WI38 (cell line): ENCODE data around the gene ENTR1.

Source experiments
- H3K4me3 ChIP-seq: 2 replicates; pipeline ENCODE4 v1.5.1; 2011; ENCODE audit warnings: low read depth, mild to moderate bottlenecking, control low read depth, low read length
- TF ChIP-seq, protein P1 (sequence below): IDR thresholded peaks from 2 replicates; pipeline ENCODE4 v1.5.1; 2012; ENCODE audit warnings: low read depth, mild to moderate bottlenecking, control low read depth, low read length

ENTR1 gene

DNA sequence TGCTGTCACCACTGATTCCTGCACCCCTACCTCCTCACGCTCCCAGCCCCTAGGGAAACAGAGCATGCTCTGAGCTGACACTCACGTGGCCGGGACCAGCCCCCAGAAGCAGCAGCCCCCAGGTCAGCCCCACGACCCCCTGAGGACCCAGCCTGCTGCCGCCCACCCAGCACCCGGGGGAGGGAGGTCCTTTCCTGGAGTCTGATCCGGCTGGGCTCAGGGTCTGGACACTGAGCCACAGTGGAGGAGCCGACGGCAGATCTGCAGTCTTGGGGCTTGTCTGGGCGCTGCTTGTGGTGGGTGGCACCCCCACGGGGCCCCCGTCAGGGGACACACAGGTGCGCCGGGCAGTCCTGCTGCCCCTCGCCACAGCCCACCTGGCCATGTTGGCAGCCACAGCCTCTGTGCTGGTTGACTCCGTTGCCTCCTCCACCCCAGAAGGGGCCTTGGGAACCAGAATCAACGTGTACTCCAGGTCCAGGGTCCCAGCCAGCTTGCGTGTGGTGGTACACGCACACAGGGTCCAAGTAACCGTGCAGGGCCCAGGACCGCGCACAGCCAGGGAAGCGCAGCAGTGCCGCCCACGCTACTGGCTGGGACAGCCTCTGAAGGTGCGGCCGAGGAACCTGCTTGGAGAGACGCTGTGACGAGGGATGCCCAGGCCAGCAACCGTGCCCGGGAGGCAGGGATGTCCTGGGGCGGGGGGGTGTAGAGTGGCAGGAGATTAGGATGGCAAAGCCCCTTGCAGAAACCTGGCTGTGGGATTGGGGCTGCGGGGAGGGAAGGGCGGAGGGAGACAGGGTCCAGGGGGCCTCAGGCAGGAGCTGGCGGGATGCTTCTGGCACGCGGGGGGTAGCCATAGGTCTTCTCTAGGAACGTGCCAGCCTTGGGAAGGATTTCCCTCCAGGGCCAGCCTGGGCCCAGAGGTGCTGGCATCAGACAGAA lies 50.4 kb downstream of the ENTR1 start:
- TF ChIP-seq, protein P1, sequence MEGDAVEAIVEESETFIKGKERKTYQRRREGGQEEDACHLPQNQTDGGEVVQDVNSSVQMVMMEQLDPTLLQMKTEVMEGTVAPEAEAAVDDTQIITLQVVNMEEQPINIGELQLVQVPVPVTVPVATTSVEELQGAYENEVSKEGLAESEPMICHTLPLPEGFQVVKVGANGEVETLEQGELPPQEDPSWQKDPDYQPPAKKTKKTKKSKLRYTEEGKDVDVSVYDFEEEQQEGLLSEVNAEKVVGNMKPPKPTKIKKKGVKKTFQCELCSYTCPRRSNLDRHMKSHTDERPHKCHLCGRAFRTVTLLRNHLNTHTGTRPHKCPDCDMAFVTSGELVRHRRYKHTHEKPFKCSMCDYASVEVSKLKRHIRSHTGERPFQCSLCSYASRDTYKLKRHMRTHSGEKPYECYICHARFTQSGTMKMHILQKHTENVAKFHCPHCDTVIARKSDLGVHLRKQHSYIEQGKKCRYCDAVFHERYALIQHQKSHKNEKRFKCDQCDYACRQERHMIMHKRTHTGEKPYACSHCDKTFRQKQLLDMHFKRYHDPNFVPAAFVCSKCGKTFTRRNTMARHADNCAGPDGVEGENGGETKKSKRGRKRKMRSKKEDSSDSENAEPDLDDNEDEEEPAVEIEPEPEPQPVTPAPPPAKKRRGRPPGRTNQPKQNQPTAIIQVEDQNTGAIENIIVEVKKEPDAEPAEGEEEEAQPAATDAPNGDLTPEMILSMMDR = no peak
- no peak overlapping the region for H3K4me3 ChIP-seq

DNA sequence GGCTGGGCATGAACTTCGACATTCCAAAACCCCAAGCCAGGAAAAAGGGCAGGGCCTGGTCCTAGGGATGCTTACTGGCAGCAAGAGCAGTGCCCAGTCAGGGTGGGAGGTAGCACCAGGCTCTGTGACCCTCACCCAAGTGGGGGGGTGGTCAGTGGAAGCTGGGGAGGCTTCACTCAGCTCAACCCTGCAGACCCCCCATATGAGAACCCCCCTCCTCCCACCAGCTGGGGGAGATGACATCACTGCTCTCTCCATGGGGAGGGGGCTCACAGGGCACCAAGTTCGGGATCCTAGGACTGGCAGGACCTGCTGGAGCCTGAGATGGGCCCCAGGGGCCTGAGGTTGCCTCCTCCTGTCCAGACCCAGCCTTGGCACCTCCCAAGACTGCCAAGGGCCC lies 51.5 kb downstream of the ENTR1 start:
- TF ChIP-seq, protein P1 = no peak
- H3K4me3 ChIP-seq = no peak overlapping the region

DNA sequence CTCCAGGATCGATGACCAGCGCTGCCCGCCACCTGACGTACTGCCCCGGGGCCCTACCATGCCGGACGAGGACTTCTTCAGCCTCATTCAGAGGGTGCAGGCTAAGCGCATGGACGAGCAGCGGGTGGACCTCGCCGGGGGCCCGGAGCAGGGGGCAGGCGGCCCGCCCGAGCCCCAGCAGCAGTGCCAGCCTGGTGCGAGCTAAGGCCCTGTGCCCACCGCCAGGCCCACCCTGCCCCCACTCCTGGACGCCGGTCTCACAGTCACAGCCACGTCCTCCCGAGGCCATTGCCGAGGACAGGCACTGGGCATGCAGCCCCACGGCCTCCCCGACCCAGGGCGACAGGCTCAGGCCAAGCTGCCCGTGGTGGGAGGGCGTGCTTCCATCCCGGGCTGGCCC lies 52.4 kb downstream of the ENTR1 start:
- TF ChIP-seq, protein P1 = no peak
- no peak overlapping the region for H3K4me3 ChIP-seq

DNA sequence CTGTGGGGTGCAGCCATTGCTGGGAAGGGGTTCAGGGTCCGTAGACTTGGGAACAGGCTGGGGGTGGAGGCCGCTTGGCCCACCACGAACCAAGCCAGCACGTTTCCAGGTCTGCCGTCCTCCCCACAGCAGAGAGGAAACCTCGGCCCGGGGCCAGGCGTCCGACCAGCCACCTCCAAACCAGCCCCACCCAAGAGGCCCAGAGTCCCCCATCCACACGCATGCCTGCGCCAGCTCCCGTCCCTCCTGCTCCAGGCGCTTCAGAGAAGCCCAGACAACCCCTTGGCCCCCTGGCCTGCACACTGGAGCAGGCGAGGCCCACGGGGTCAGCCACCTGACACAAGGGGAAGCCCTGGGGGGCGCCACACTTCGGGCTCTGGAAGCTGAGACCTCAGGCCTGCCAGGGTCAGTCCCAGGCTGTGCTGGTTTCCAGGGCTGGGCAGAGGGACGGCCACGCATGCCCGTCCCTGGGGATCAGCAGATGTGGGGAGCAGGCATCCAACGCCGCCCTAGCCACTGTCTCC lies 53.1 kb downstream of the ENTR1 start:
- no peak overlapping the region for H3K4me3 ChIP-seq
- TF ChIP-seq, protein P1 = no peak

DNA sequence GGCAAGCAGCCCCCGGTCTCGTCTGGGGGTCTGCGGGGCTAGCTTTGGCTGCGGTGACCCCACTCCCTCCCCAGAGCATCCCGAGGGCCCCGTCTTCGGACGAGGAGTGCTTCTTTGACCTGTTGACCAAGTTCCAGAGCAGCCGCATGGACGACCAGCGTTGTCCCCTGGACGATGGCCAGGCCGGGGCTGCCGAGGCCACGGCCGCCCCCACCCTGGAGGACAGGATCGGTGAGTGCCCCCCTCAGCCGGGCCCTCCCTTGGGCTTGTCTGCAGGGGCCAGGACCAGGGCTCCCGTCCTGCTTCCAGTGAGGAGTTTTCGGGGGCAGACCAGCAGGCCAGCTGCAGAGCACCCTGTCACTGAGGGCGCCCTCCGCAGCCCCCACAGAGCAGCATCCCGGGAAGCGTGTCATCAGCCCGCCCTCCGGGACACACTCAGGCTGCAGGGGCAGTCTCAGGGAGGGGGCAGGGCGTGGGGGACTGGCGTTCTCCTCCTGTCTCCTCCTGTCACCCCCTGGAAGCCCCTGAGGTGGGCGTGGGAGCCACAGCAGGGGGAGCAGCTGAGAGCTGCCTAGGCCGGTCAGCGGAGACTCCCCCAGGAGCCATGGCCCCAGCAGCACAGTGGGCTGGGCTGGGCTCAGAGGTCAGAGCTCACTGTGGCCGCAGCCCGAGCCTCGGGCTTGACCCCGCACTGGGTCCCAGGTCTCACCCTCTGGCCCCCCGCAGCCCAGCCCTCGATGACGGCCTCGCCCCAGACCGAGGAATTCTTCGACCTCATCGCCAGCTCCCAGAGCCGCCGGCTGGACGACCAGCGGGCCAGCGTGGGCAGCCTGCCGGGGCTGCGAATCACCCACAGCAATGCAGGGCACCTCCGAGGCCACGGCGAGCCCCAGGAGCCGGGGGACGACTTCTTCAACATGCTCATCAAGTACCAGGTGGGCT lies 54.5 kb downstream of the ENTR1 start:
- TF ChIP-seq, protein P1 = no peak

DNA sequence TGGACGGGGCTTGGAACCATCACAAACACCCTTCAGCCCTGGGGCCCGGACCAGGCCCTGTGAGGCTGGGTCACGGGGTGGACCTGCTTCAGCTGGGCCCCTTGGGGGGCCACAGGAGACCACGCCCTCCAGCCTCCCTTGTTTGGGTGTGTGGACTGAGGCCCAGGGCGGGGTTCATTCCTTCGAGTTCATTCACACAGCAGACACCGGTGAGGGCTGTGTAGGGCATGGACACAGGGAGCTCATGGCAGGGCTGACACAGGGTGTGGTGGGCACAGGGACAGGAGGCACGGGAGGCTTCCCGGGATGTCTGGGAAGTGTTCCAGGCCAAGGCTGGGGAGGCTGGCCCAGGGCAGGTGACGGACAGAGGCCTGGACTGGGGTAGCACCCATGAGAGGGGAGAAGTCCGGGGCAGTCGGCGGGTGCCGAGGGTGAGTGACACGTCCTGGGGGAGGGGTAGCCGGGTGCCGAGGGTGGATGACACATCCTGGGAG lies 55.8 kb downstream of the ENTR1 start:
- H3K4me3 ChIP-seq = no peak overlapping the region
- TF ChIP-seq, protein P1 = no peak

More for the DNA sequence above, 54.5 kb downstream of the ENTR1 start:
- H3K4me3 ChIP-seq = no peak overlapping the region
